SK-N-SH (cell line): Measurements from ENCODE around the gene HHIPL1. TPM values are rescaled to one million over a fixed set of nuclear protein-coding genes. Genes with fewer than 3 reads are reported as not detected.

Source experiments
- CTCF ChIA-PET: fragments of 300-600, 350-600 bp; formaldehyde crosslinking; extraction: SDS; loops from one replicate; lab custom pipeline; 2021; lab: Yijun Ruan, JAX
- POLR2A ChIA-PET: fragments of 350-600 bp; sonication (Branson Sonifier 250); formaldehyde crosslinking; extraction: SDS; loops from one replicate; lab custom pipeline; 2020; ENCODE audit warnings: antibody characterized with exemption, inconsistent platforms; lab: Yijun Ruan, JAX
- DNase-seq: peaks from one replicate; pipeline ENCODE4 v3.0.0; 2012
- H2AFZ ChIP-seq: fragments of 200-600 bp; sonication (generic); 2 replicates; pipeline ENCODE4 v1.8.1; 2016; ENCODE audit warnings: antibody characterized with exemption, mild to moderate bottlenecking, low read depth
- H3F3A ChIP-seq: fragments of 200-600 bp; sonication (generic); replicated peaks from 2 replicates; pipeline ENCODE3; 2016; ENCODE audit warnings: antibody characterized with exemption, mild to moderate bottlenecking; ENCODE audit not compliant: insufficient read depth
- H3K27ac ChIP-seq, 2 experiments: fragments of 200-500 bp in 1 of 2; fragments of 200-600 bp in 1 of 2; sonication (Bioruptor generic) in 1 of 2; sonication (generic), shearing (Covaris generic) in 1 of 2; 2 replicates each; pipeline versions ENCODE4 v1.5.1 to v1.6.1; 2014 to 2016; ENCODE audit warnings: low read depth in 2 of 2, inconsistent platforms in 1 of 2, low read length in 1 of 2, mild to moderate bottlenecking in 1 of 2, mixed read lengths in 1 of 2
- H3K27me3 ChIP-seq: fragments of 200-600 bp; sonication (generic), shearing (Covaris generic); 2 replicates; pipeline ENCODE4 v1.6.1; 2016; ENCODE audit warnings: mixed run types; ENCODE audit not compliant: insufficient read depth
- H3K36me3 ChIP-seq, 2 experiments: fragments of 200-500 bp in 1 of 2; fragments of 200-600 bp in 1 of 2; sonication (Bioruptor generic) in 1 of 2; sonication (generic) in 1 of 2; replicated peaks in 1 of 2; 2 replicates each; pipeline versions ENCODE3 to v1.5.1; 2014 to 2016; ENCODE audit warnings: low read length in 1 of 2, mild to moderate bottlenecking in 1 of 2; ENCODE audit not compliant: insufficient read depth in 2 of 2, control insufficient read depth in 1 of 2
- H3K4me1 ChIP-seq, 2 experiments: fragments of 200-500 bp in 1 of 2; fragments of 200-600 bp in 1 of 2; sonication (Bioruptor generic) in 1 of 2; sonication (generic), shearing (Covaris generic) in 1 of 2; 2 replicates each; pipeline versions ENCODE4 v1.5.1 to v1.6.1; 2014 to 2016; ENCODE audit warnings: low read depth in 1 of 2, low read length in 1 of 2, mixed run types in 1 of 2; ENCODE audit not compliant: insufficient read depth in 2 of 2, control insufficient read depth in 1 of 2
- H3K4me2 ChIP-seq: fragments of 200-600 bp; sonication (generic), shearing (Covaris generic); 2 replicates; pipeline ENCODE4 v1.6.1; 2017; ENCODE audit warnings: mixed run types
- H3K4me3 ChIP-seq, 2 experiments: fragments of 200-500 bp in 1 of 2; fragments of 200-600 bp in 1 of 2; sonication (Bioruptor generic) in 1 of 2; sonication (generic), shearing (Covaris generic) in 1 of 2; 2 replicates each; pipeline versions ENCODE4 v1.5.1 to v1.8.1; 2014 to 2016; ENCODE audit warnings: low read depth in 2 of 2, inconsistent platforms in 1 of 2, low read length in 1 of 2, mild to moderate bottlenecking in 1 of 2, mixed read lengths in 1 of 2, moderate library complexity in 1 of 2
- H3K79me2 ChIP-seq: fragments of 200-600 bp; sonication (generic); 2 replicates; pipeline ENCODE4 v1.8.1; 2017; ENCODE audit warnings: mild to moderate bottlenecking; ENCODE audit not compliant: insufficient read depth
- H3K9ac ChIP-seq: fragments of 200-600 bp; sonication (generic); 2 replicates; pipeline ENCODE4 v1.6.1; 2017; ENCODE audit warnings: mixed run types
- H3K9me2 ChIP-seq: fragments of 200-600 bp; sonication (generic); 2 replicates; pipeline ENCODE4 v1.6.1; 2017; ENCODE audit warnings: mixed run types
- H3K9me3 ChIP-seq: fragments of 200-600 bp; sonication (generic); 2 replicates; pipeline ENCODE4 v1.6.1; 2017; ENCODE audit warnings: mixed run types, mild to moderate bottlenecking, moderate library complexity
- H4K20me1 ChIP-seq: fragments of 200-600 bp; sonication (generic); 2 replicates; pipeline ENCODE4 v1.6.1; 2017; ENCODE audit warnings: mild to moderate bottlenecking, mixed run types; ENCODE audit not compliant: insufficient read depth
- CTCF ChIP-seq: fragments of 200-600 bp; sonication (generic); IDR thresholded peaks from 2 replicates; pipeline ENCODE4 v1.6.1; 2017; ENCODE audit warnings: antibody characterized with exemption, mild to moderate bottlenecking, moderate library complexity
- EP300 ChIP-seq, 2 experiments: IDR thresholded peaks; 2 replicates each; pipeline versions ENCODE4 v1.4.0 to v1.6.1; 2012; ENCODE audit warnings: borderline replicate concordance in 1 of 2, low read depth in 1 of 2, low read length in 1 of 2
- IRF3 ChIP-seq: fragments of 150-350 bp; IDR thresholded peaks from 2 replicates; pipeline ENCODE4 v1.6.1; 2016; ENCODE audit warnings: mild to moderate bottlenecking, low read depth, low read length
- JUND ChIP-seq: IDR thresholded peaks from 2 replicates; pipeline ENCODE4 v1.4.0; 2012
- NFIC ChIP-seq: IDR thresholded peaks from 2 replicates; pipeline ENCODE4 v1.4.0; 2012; ENCODE audit warnings: borderline replicate concordance
- REST ChIP-seq: IDR thresholded peaks from 2 replicates; pipeline ENCODE4 v1.6.1; 2012; ENCODE audit warnings: mild to moderate bottlenecking, low read depth, low read length, moderate library complexity
- RFX5 ChIP-seq: IDR thresholded peaks from 2 replicates; pipeline ENCODE4 v1.6.1; 2012; ENCODE audit warnings: mild to moderate bottlenecking, improper control_type of control experiment, low read length
- SIN3A ChIP-seq: IDR thresholded peaks from 2 replicates; pipeline ENCODE4 v1.6.1; 2012; ENCODE audit warnings: low read depth, mild to moderate bottlenecking, low read length, moderate library complexity, borderline replicate concordance
- SMC3 ChIP-seq: IDR thresholded peaks from 2 replicates; pipeline ENCODE4 v1.6.1; 2012; ENCODE audit warnings: low read depth, low read length, improper control_type of control experiment
- USF1 ChIP-seq: IDR thresholded peaks from 2 replicates; pipeline ENCODE4 v1.4.0; 2012; ENCODE audit warnings: low read depth, borderline replicate concordance
- USF2 ChIP-seq: fragments of 150-350 bp; IDR thresholded peaks from 2 replicates; pipeline ENCODE4 v1.6.1; 2017; ENCODE audit warnings: antibody characterized with exemption, low read length, low read depth, borderline replicate concordance
- ZBTB33 ChIP-seq: IDR thresholded peaks from 2 replicates; pipeline ENCODE4 v1.4.0; 2012; ENCODE audit warnings: low read depth, borderline replicate concordance
- WGBS: methylation state at CpG from one replicate; pipeline ENCODE4 v1.1.6; 2017; ENCODE audit warnings: low lambda C conversion rate; 5-methylcytosine and 5-hydroxymethylcytosine counted together
- polyA plus RNA-seq, 3 experiments: library from polyadenylated mRNA; depleted of rRNA; stranded (reverse); fragments of >200 nt; gene quantifications; 2 replicates each; pipeline ENCODE4 v1.2.3, GENCODE V29; 2012

Gene HHIPL1
- polyA plus RNA-seq, 1 of the 3 experiments (the other 2 are of a cell fraction), result 0.02 TPM

GRCh38 chr14:99626041-99626648, 18.8 kb upstream of the HHIPL1 start (continued):
- no peak for TF ChIP-seq ZBTB33
- no peak for TF ChIP-seq SIN3A
- TF ChIP-seq EP300 (IDR thresholded peaks at IDR 0.05; ENCODE audit: borderline replicate concordance in 1 of 2, low read depth in 1 of 2, low read length in 1 of 2), result no peak
- TF ChIP-seq SMC3, result no peak

GRCh38 chr14:99627100-99627499, 17.8 kb upstream of the HHIPL1 start:
- Histone ChIP-seq H3K79me2 (no peaks in the 10 kb centered on the region), H3K9ac (no peak overlapping the region), H3K27ac (no peak overlapping the region), H3K4me2 (no peak overlapping the region), H3F3A (peaks cover 18% of the 10 kb centered on the region), H3K4me1 (peaks cover 18 to 26% of the 10 kb centered on the region in 2 experiments; a peak in 2 of 4 replicates), H3K27me3 (no peaks in the 10 kb centered on the region), H3K9me2 (no peaks in the 10 kb centered on the region), H3K9me3 (no peaks in the 10 kb centered on the region), H2AFZ (no peak overlapping the region), H4K20me1 (no peaks in the 10 kb centered on the region), H3K36me3 (no peaks in the 10 kb centered on the region)
- DNase-seq, result no peak
- POLR2A ChIA-PET, result no interaction called here
- CTCF ChIA-PET, result interaction anchor here (1.3 to 4.2 kb wide), 5 partner anchors 9 to 110 kb away, joined by 4 to 34 read pairs (median 20); no protein-coding TSS in a partner anchor
- TF ChIP-seq REST (no peak), IRF3 (no peak), USF1 (no peak), CTCF (no peak), EP300 (IDR thresholded peaks at IDR 0.05; ENCODE audit: borderline replicate concordance in 1 of 2, low read depth in 1 of 2, low read length in 1 of 2) (no peak), NFIC (no peak), RFX5 (no peak), JUND (no peak), USF2 (no peak)
- TF ChIP-seq, all 33 proteins: peak for 0
- H3K4me3 ChIP-seq, result no peak overlapping the region
- 70% methylated on average over 2 of the region's 2 CpGs for WGBS
